ENCODE results near the gene CAV1. TPM values are rescaled to one million over a fixed set of nuclear protein-coding genes. Genes with fewer than 3 reads are reported as not detected.

The CAV1 gene
- total RNA-seq, 1 experiment from 2014 or later = not detected

- DNase-seq = no peak
- H3K27ac ChIP-seq (ENCODE audit: low read length) = no peak overlapping the region
- H3K79me2 ChIP-seq (ENCODE audit: low read length) = no peaks in the 10 kb centered on the region
- no peaks in the 10 kb centered on the region for H3K9me2 ChIP-seq (replicated peaks; ENCODE audit: insufficient read depth, low read length)
- no peaks in the 10 kb centered on the region for H3K27me3 ChIP-seq (ENCODE audit: low read length)
- H3K4me3 ChIP-seq (ENCODE audit: low read length) = no peak overlapping the region
- no peak overlapping the region for H3K9ac ChIP-seq (ENCODE audit: low read length)
- no peaks in the 10 kb centered on the region for H3K4me1 ChIP-seq (ENCODE audit: low read length)
- no peak overlapping the region for H2AFZ ChIP-seq (ENCODE audit: low read length)
- no peak overlapping the region for H3K4me2 ChIP-seq (ENCODE audit: low read depth, low read length, poor library complexity, severe bottlenecking)
- H4K20me1 ChIP-seq (ENCODE audit: insufficient read depth, low read depth, low read length) = no peaks in the 10 kb centered on the region
- no peaks in the 10 kb centered on the region for H3K9me3 ChIP-seq (ENCODE audit: low read length)
- H3K36me3 ChIP-seq (ENCODE audit: insufficient read depth, low read length) = no peaks in the 10 kb centered on the region
These were observed 24.6 kb upstream of the CAV1 start for GRCh38 chr7:116500078-116500853.

GRCh38 chr7:116501425-116502167 lies 23.2 kb upstream of the CAV1 start:
- Histone ChIP-seq H3K4me3 (ENCODE audit: low read length) (no peak overlapping the region), H3K4me1 (ENCODE audit: low read length) (no peaks in the 10 kb centered on the region), H4K20me1 (ENCODE audit: insufficient read depth, low read depth, low read length) (no peaks in the 10 kb centered on the region), H3K9me3 (ENCODE audit: low read length) (no peaks in the 10 kb centered on the region), H3K79me2 (ENCODE audit: low read length) (no peaks in the 10 kb centered on the region), H3K36me3 (ENCODE audit: insufficient read depth, low read length) (no peaks in the 10 kb centered on the region), H3K9ac (ENCODE audit: low read length) (no peak overlapping the region), H3K4me2 (ENCODE audit: low read depth, low read length, poor library complexity, severe bottlenecking) (no peak overlapping the region), H3K9me2 (replicated peaks; ENCODE audit: insufficient read depth, low read length) (no peaks in the 10 kb centered on the region), H3K27me3 (ENCODE audit: low read length) (no peaks in the 10 kb centered on the region), H2AFZ (ENCODE audit: low read length) (no peak overlapping the region), H3K27ac (ENCODE audit: low read length) (no peak overlapping the region)
- no peak for DNase-seq

GRCh38 chr7:116502201-116503096 lies 22.4 kb upstream of the CAV1 start:
- Histone ChIP-seq H3K9ac (ENCODE audit: low read length) (no peak overlapping the region), H3K4me3 (ENCODE audit: low read length) (no peak overlapping the region), H3K4me2 (ENCODE audit: low read depth, low read length, poor library complexity, severe bottlenecking) (no peak overlapping the region), H3K36me3 (ENCODE audit: insufficient read depth, low read length) (no peaks in the 10 kb centered on the region), H3K27me3 (ENCODE audit: low read length) (no peaks in the 10 kb centered on the region), H2AFZ (ENCODE audit: low read length) (no peak overlapping the region), H3K9me2 (replicated peaks; ENCODE audit: insufficient read depth, low read length) (no peaks in the 10 kb centered on the region), H3K79me2 (ENCODE audit: low read length) (no peaks in the 10 kb centered on the region), H3K4me1 (ENCODE audit: low read length) (no peaks in the 10 kb centered on the region), H4K20me1 (ENCODE audit: insufficient read depth, low read depth, low read length) (no peaks in the 10 kb centered on the region), H3K9me3 (ENCODE audit: low read length) (no peaks in the 10 kb centered on the region), H3K27ac (ENCODE audit: low read length) (no peak overlapping the region)
- no peak for DNase-seq

- Histone ChIP-seq H4K20me1 (ENCODE audit: insufficient read depth, low read depth, low read length) (no peaks in the 10 kb centered on the region), H3K4me2 (ENCODE audit: low read depth, low read length, poor library complexity, severe bottlenecking) (no peak overlapping the region), H3K36me3 (ENCODE audit: insufficient read depth, low read length) (no peaks in the 10 kb centered on the region), H2AFZ (ENCODE audit: low read length) (no peak overlapping the region), H3K9me3 (ENCODE audit: low read length) (no peaks in the 10 kb centered on the region), H3K9me2 (replicated peaks; ENCODE audit: insufficient read depth, low read length) (no peaks in the 10 kb centered on the region), H3K27ac (ENCODE audit: low read length) (no peak overlapping the region), H3K4me1 (ENCODE audit: low read length) (no peaks in the 10 kb centered on the region), H3K4me3 (ENCODE audit: low read length) (no peak overlapping the region), H3K79me2 (ENCODE audit: low read length) (no peaks in the 10 kb centered on the region), H3K27me3 (ENCODE audit: low read length) (no peaks in the 10 kb centered on the region), H3K9ac (ENCODE audit: low read length) (no peak overlapping the region)
- DNase-seq = no peak
These were observed 21.0 kb upstream of the CAV1 start for GRCh38 chr7:116503835-116504234.

GRCh38 chr7:116505278-116505677 lies 19.6 kb upstream of the CAV1 start:
- Histone ChIP-seq H4K20me1 (ENCODE audit: insufficient read depth, low read depth, low read length) (no peaks in the 10 kb centered on the region), H3K9me2 (replicated peaks; ENCODE audit: insufficient read depth, low read length) (no peaks in the 10 kb centered on the region), H3K4me1 (ENCODE audit: low read length) (no peaks in the 10 kb centered on the region), H3K4me3 (ENCODE audit: low read length) (no peak overlapping the region), H3K27ac (ENCODE audit: low read length) (no peak overlapping the region), H3K4me2 (ENCODE audit: low read depth, low read length, poor library complexity, severe bottlenecking) (no peak overlapping the region), H2AFZ (ENCODE audit: low read length) (no peak overlapping the region), H3K9ac (ENCODE audit: low read length) (no peak overlapping the region), H3K79me2 (ENCODE audit: low read length) (no peaks in the 10 kb centered on the region), H3K9me3 (ENCODE audit: low read length) (no peaks in the 10 kb centered on the region), H3K27me3 (ENCODE audit: low read length) (no peaks in the 10 kb centered on the region), H3K36me3 (ENCODE audit: insufficient read depth, low read length) (no peaks in the 10 kb centered on the region)
- DNase-seq = no peak

GRCh38 chr7:116505823-116506222 lies 19.0 kb upstream of the CAV1 start:
- Histone ChIP-seq H3K4me3 (ENCODE audit: low read length) (no peak overlapping the region), H4K20me1 (ENCODE audit: insufficient read depth, low read depth, low read length) (no peaks in the 10 kb centered on the region), H3K4me1 (ENCODE audit: low read length) (no peaks in the 10 kb centered on the region), H3K9me3 (ENCODE audit: low read length) (no peaks in the 10 kb centered on the region), H3K36me3 (ENCODE audit: insufficient read depth, low read length) (no peaks in the 10 kb centered on the region), H3K27me3 (ENCODE audit: low read length) (no peaks in the 10 kb centered on the region), H3K9ac (ENCODE audit: low read length) (no peak overlapping the region), H3K9me2 (replicated peaks; ENCODE audit: insufficient read depth, low read length) (no peaks in the 10 kb centered on the region), H3K4me2 (ENCODE audit: low read depth, low read length, poor library complexity, severe bottlenecking) (no peak overlapping the region), H3K27ac (ENCODE audit: low read length) (no peak overlapping the region), H3K79me2 (ENCODE audit: low read length) (no peaks in the 10 kb centered on the region), H2AFZ (ENCODE audit: low read length) (no peak overlapping the region)
- no peak for DNase-seq

GRCh38 chr7:116509982-116510579 lies 14.8 kb upstream of the CAV1 start:
- Histone ChIP-seq H3K79me2 (ENCODE audit: low read length) (no peaks in the 10 kb centered on the region), H2AFZ (ENCODE audit: low read length) (no peak overlapping the region), H4K20me1 (ENCODE audit: insufficient read depth, low read depth, low read length) (no peaks in the 10 kb centered on the region), H3K9me3 (ENCODE audit: low read length) (no peaks in the 10 kb centered on the region), H3K9me2 (replicated peaks; ENCODE audit: insufficient read depth, low read length) (no peaks in the 10 kb centered on the region), H3K4me1 (ENCODE audit: low read length) (peaks cover 17% of the 10 kb centered on the region), H3K4me3 (ENCODE audit: low read length) (no peak overlapping the region), H3K27ac (ENCODE audit: low read length) (no peak overlapping the region), H3K9ac (ENCODE audit: low read length) (no peak overlapping the region), H3K4me2 (ENCODE audit: low read depth, low read length, poor library complexity, severe bottlenecking) (no peak overlapping the region), H3K36me3 (ENCODE audit: insufficient read depth, low read length) (no peaks in the 10 kb centered on the region), H3K27me3 (ENCODE audit: low read length) (no peaks in the 10 kb centered on the region)
- DNase-seq = no peak
